ENCODE measurements around the gene CSH1.

CSH1 gene

GRCh38 chr17:63855185-63855584 lies 41.2 kb downstream of the CSH1 start:
- no peak for DNase-seq

GRCh38 chr17:63854709-63855108 lies 41.7 kb downstream of the CSH1 start:
- no peak for DNase-seq

GRCh38 chr17:63853260-63853659 lies 43.1 kb downstream of the CSH1 start:
- DNase-seq, result no peak

- no peak for DNase-seq
Observed at GRCh38 chr17:63850401-63850800, 46.0 kb downstream of the CSH1 start.

GRCh38 chr17:63848834-63849689 lies 47.3 kb downstream of the CSH1 start:
- DNase-seq, result no peak

GRCh38 chr17:63847525-63848249 lies 48.7 kb downstream of the CSH1 start:
- DNase-seq, result no peak

- no peak for DNase-seq
Observed at GRCh38 chr17:63845509-63845908, 50.9 kb downstream of the CSH1 start.
